Measurements from ENCODE around the gene E4F1. TPM values are rescaled to one million over a fixed set of nuclear protein-coding genes. Genes with fewer than 3 reads are reported as not detected.
A peak's percentile ranks its signal among the peaks of the same experiment; 100 is the strongest.

The E4F1 gene
- total RNA-seq, 4 donors from 2014 or later, result 18.3 to 39.6 (median 25.7) TPM

DNA sequence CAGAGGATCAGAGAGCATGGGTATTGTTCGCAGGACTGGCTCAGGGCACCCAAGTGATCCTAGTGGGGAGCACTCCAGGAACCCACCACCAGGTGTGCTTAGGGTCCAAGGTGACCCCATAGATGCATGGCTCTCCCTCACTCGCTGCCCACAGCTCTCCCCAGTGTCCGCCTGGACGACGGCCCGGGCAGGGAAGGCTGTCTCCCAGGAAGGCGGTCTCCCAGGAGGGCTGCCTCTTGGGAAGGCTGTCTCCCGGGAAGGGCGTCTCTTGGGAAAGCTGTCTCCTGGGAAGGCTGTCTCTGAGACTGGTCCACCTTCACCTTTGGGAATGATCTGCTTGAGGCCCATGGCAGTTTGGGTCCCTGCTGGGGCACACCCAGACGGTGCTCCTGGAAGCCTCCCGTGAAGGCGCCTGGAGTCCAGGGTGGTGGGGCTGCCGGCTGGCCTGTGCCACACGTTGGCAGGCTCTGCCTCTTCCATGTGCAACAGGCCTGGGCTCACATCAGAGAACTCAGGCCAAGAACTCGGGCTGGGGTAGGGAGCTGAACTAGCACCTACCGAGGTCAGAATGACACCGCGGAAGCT lies 23.0 kb downstream of the E4F1 start:
- TF ChIP-seq CTCF (IDR thresholded peaks at IDR 0.05), result no peak
- ATAC-seq (ENCODE audit: low FRiP score) (no peak), DNase-seq (ENCODE audit: low spot score) (no peak)

GRCh38 chr16:2250652-2251295 lies 27.4 kb downstream of the E4F1 start:
- peak; percentile 31 for ATAC-seq (ENCODE audit: low FRiP score)
- TF ChIP-seq CTCF (IDR thresholded peaks at IDR 0.05), result no peak
- DNase-seq (ENCODE audit: low spot score), result no peak

- peak in 1 of 3 donors; percentile 7 for TF ChIP-seq CTCF (IDR thresholded peaks at IDR 0.05)
- peak; percentile 83 for DNase-seq (ENCODE audit: low spot score)
- peak; percentile 99 for ATAC-seq (ENCODE audit: low FRiP score)
Measured at GRCh38 chr16:2251296-2252111, 28.1 kb downstream of the E4F1 start, which contains the start of gene ECI1. Gene ECI1 (minus strand): TSS chr16:2251587. CDS start chr16:2251566, 21 bp downstream.

- TF ChIP-seq CTCF (IDR thresholded peaks at IDR 0.05), result no peak
- DNase-seq (ENCODE audit: low spot score), result no peak
- no peak for ATAC-seq (ENCODE audit: low FRiP score)
Measured at GRCh38 chr16:2252806-2253148, 29.4 kb downstream of the E4F1 start.

DNA sequence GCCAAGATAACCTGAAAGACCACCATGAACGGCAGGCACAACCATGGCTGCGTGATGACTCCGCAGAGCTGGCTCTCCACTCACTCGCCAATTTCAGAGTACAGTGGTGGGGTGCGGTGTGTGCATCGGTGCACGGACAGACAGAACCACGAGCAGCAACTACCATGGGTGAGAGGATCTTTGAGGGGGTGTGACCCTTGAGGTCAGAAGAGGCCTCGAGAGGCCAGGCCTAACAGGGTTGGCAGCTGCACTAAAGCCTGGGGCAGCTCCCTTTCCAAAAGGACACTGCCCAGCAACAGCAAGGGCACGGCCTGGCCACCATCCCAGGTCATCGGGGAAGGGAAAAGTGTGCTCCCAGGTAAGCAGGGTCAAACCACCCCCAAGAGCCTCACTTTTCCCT lies 29.9 kb downstream of the E4F1 start:
- TF ChIP-seq CTCF (IDR thresholded peaks at IDR 0.05), result no peak
- ATAC-seq (ENCODE audit: low FRiP score) (no peak), DNase-seq (ENCODE audit: low spot score) (no peak)

- DNase-seq (ENCODE audit: low spot score) (no peak), ATAC-seq (ENCODE audit: low FRiP score) (no peak)
- no peak for TF ChIP-seq CTCF (IDR thresholded peaks at IDR 0.05)
Measured at GRCh38 chr16:2256531-2257140, 33.2 kb downstream of the E4F1 start.
